Liver (tissue), 3 donors: ENCODE results near the gene CDX1.

Experiments
- FOXA1 ChIP-seq: IDR thresholded peaks from 2 replicates; pipeline ENCODE4 v1.6.1; 2016; ENCODE audit warnings: antibody characterized with exemption
- MAX ChIP-seq: IDR thresholded peaks from 2 replicates; pipeline ENCODE4 v1.6.1; 2016; ENCODE audit warnings: antibody characterized with exemption
- RAD21 ChIP-seq, 2 donors: IDR thresholded peaks; 2 replicates each; pipeline ENCODE4 v1.6.1; 2016; ENCODE audit warnings: antibody characterized with exemption in 2 of 2, mild to moderate bottlenecking in 2 of 2
- RXRA ChIP-seq, 2 donors: IDR thresholded peaks; 2 replicates each; pipeline ENCODE4 v1.6.1; 2017 to 2018; ENCODE audit warnings: antibody characterized with exemption in 2 of 2, mild to moderate bottlenecking in 1 of 2
- TAF1 ChIP-seq: conservative IDR thresholded peaks from 2 replicates; pipeline ENCODE4 v1.6.1; 2016; ENCODE audit warnings: antibody characterized with exemption, mild to moderate bottlenecking
- YY1 ChIP-seq: IDR thresholded peaks from 2 replicates; pipeline ENCODE4 v1.6.1; 2016; ENCODE audit warnings: antibody characterized with exemption, mild to moderate bottlenecking
- TF ChIP-seq, protein P1 (sequence below): fragments of 150-350 bp; IDR thresholded peaks from 2 replicates; pipeline ENCODE4 v1.5.1; 2017; ENCODE audit warnings: improper control_type of control experiment, low read depth, low read length; ENCODE audit not compliant: missing input control
- donor health status: healthy.
- donor health status: healthy.

DNA sequence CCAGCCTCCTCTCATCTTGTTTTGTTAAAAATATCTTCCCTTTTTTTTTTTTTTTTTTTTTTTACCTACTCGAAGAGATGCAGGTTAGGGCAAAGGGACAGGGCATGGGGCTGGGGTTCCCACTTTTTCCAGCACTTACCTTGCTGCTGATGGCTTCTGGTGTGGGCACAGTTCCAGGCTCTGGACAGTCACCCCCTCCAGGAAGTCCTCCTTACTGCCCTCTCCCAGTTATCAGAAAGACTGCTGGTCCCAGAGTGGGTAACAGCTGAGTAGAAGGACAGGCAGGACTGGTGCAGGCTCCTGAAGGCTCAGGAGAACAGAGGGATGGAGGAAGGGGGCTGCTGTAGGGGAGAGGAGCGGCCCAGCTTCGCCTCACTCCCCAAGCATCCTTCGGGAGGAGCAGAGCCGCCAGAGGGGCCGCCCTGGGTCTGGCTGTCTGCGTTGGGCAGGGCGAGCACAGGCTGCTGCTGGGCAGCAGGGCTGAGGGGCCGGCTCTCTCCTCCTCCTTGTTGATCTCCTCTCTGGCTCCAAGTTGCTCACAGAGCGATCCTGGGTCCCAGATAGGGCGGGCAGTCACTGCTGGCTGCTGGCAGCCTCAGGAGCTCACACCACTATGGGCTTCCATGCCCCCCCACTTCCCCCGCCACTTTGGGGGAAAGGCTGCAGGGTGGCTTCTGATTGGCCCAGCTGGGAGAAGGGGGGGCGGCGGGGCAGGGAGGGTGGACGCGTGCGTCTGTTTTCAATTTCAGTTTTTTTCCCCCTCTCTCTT is 11.1 kb upstream of the CDX1 start, which contains the start of gene PDGFRB:
- TF ChIP-seq, protein P1, sequence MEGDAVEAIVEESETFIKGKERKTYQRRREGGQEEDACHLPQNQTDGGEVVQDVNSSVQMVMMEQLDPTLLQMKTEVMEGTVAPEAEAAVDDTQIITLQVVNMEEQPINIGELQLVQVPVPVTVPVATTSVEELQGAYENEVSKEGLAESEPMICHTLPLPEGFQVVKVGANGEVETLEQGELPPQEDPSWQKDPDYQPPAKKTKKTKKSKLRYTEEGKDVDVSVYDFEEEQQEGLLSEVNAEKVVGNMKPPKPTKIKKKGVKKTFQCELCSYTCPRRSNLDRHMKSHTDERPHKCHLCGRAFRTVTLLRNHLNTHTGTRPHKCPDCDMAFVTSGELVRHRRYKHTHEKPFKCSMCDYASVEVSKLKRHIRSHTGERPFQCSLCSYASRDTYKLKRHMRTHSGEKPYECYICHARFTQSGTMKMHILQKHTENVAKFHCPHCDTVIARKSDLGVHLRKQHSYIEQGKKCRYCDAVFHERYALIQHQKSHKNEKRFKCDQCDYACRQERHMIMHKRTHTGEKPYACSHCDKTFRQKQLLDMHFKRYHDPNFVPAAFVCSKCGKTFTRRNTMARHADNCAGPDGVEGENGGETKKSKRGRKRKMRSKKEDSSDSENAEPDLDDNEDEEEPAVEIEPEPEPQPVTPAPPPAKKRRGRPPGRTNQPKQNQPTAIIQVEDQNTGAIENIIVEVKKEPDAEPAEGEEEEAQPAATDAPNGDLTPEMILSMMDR, result no peak
- no peak for TF ChIP-seq TAF1
- TF ChIP-seq YY1, result no peak
- TF ChIP-seq FOXA1, result no peak
- no peak for TF ChIP-seq RAD21 (IDR thresholded peaks at IDR 0.05)
- TF ChIP-seq MAX, result no peak
- no peak for TF ChIP-seq RXRA (IDR thresholded peaks at IDR 0.05)
